Naive thymus-derived CD8-positive, alpha-beta T cell (primary cell): Measurements from ENCODE around the gene CCDC106. TPM values are rescaled to one million over a fixed set of nuclear protein-coding genes. Genes with fewer than 3 reads are reported as not detected.
A peak's percentile ranks its signal among the peaks of the same experiment; 100 is the strongest.

Experiments used
- ATAC-seq, 2 donors: fragments of 150-1000 bp; cut with Tn5 transposase in 1 of 2; sonication (Bioruptor Pico), chemical (Tn5 transposase) in 1 of 2; 1 replicate in 1 of 2; 2 replicates in 1 of 2; pipeline ENCODE4 v1.10.0; 2021; ENCODE audit warnings: mild to moderate bottlenecking in 2 of 2, moderate library complexity in 2 of 2
- POLR2A ChIA-PET: fragments of 350-600 bp; sonication (Branson Sonifier 250); formaldehyde crosslinking; loops from one replicate; lab custom pipeline; 2021; ENCODE audit warnings: antibody characterized with exemption; lab: Charles Lee
- DNase-seq, 10 donors: peaks; one replicate each; pipeline versions ENCODE4 v3.0.0 to v3.0.0-alpha.2; 2020 to 2022
- H3K27ac Mint-ChIP-seq, 10 donors: one replicate each; pipeline ENCODE4 v1.8.0; 2020 to 2022; ENCODE audit warnings: mild to moderate bottlenecking in 10 of 10, mixed read lengths in 10 of 10, moderate library complexity in 4 of 10, inconsistent platforms in 1 of 10
- H3K27me3 Mint-ChIP-seq, 5 donors: one replicate each; pipeline ENCODE4 v1.8.0; 2021 to 2022; ENCODE audit warnings: mixed read lengths in 5 of 5
- H3K36me3 Mint-ChIP-seq, 3 donors: one replicate each; pipeline ENCODE4 v1.8.0; 2020 to 2022; ENCODE audit warnings: mixed read lengths in 3 of 3, mild to moderate bottlenecking in 2 of 3, inconsistent platforms in 1 of 3
- H3K4me1 Mint-ChIP-seq, 4 donors: one replicate each; pipeline ENCODE4 v1.8.0; 2021 to 2022; ENCODE audit warnings: mixed read lengths in 4 of 4
- H3K4me3 Mint-ChIP-seq, 10 donors: one replicate each; pipeline ENCODE4 v1.8.0; 2020 to 2022; ENCODE audit warnings: mild to moderate bottlenecking in 10 of 10, mixed read lengths in 10 of 10, moderate library complexity in 6 of 10, inconsistent platforms in 1 of 10
- H3K9me3 Mint-ChIP-seq, 9 donors: one replicate each; pipeline ENCODE4 v1.8.0; 2020 to 2022; ENCODE audit warnings: mixed read lengths in 9 of 9, mild to moderate bottlenecking in 3 of 9, inconsistent platforms in 1 of 9, moderate library complexity in 1 of 9
- polyA plus RNA-seq, 3 donors: library from polyadenylated mRNA; unstranded; fragments of 300-500 nt; fragmentation: Illumina TruSeq; gene quantifications; one replicate each; pipeline ENCODE4 v1.2.3, GENCODE V29; 2021
- total RNA-seq, 8 experiments: library from RNA in 2 of 8; stranded (reverse) in 2 of 8; gene quantifications; one replicate each; pipeline ENCODE4 v1.2.3 and lab custom pipeline; 2021 to 2026

Gene CCDC106
- total and polyA plus RNA-seq, 5 experiments from 2014 or later: 2.6 to 8.3 (median 4.4) TPM

GRCh38 chr19:55666343-55667005, 18.5 kb downstream of the CCDC106 start:
- Mint-ChIP-seq H3K4me1 (peaks cover 25 to 69% (median 42%) of the 10 kb centered on the region in 4 donors), H3K9me3 (no peaks in the 10 kb centered on the region), H3K27me3 (no peaks in the 10 kb centered on the region), H3K36me3 (peaks cover 3 to 94% (median 10%) of the 10 kb centered on the region in 3 donors), H3K27ac (peak overlapping the region in 2 of 10 donors; percentile 27 to 31), H3K4me3 (no peak overlapping the region)
- DNase-seq (no peak), ATAC-seq (no peak)
- POLR2A ChIA-PET: interaction anchor here (1.1 to 2.4 kb wide), 2 partner anchors 9 to 12 kb away, joined by 3 to 8 read pairs; partner anchors contain the start of gene U2AF2

- no peak for DNase-seq
- H3K4me1 Mint-ChIP-seq: peaks cover 23 to 64% (median 39%) of the 10 kb centered on the region in 4 donors
- H3K4me3 Mint-ChIP-seq: no peak overlapping the region
- no peaks in the 10 kb centered on the region for H3K27me3 Mint-ChIP-seq
- no peaks in the 10 kb centered on the region for H3K9me3 Mint-ChIP-seq
- H3K27ac Mint-ChIP-seq: peak overlapping the region in 2 of 10 donors; percentile 27 to 31
- no peak for ATAC-seq
- POLR2A ChIA-PET: interaction anchor here (1.1 to 2.4 kb wide), 2 partner anchors 9 to 17 kb away, joined by 3 to 8 read pairs; no protein-coding TSS in a partner anchor
- peaks cover 3 to 92% (median 8%) of the 10 kb centered on the region in 3 donors for H3K36me3 Mint-ChIP-seq
Measured at GRCh38 chr19:55667006-55667381, 19.0 kb downstream of the CCDC106 start.

GRCh38 chr19:55667511-55667910, 19.5 kb downstream of the CCDC106 start:
- no peak for DNase-seq
- Mint-ChIP-seq H3K27me3 (no peaks in the 10 kb centered on the region), H3K4me3 (no peak overlapping the region), H3K4me1 (peaks cover 22 to 61% (median 39%) of the 10 kb centered on the region in 4 donors), H3K27ac (no peak overlapping the region), H3K9me3 (no peaks in the 10 kb centered on the region), H3K36me3 (peaks cover 3 to 93% (median 7%) of the 10 kb centered on the region in 3 donors)
- POLR2A ChIA-PET: interaction anchor here (1.1 to 2.4 kb wide), 2 partner anchors 10 to 17 kb away, joined by 3 to 8 read pairs; no protein-coding TSS in a partner anchor
- no peak for ATAC-seq

GRCh38 chr19:55667958-55668357, 19.9 kb downstream of the CCDC106 start:
- Mint-ChIP-seq H3K36me3 (peaks cover 0 to 92% (median 4%) of the 10 kb centered on the region in 3 donors), H3K27ac (no peak overlapping the region), H3K9me3 (no peaks in the 10 kb centered on the region), H3K27me3 (no peaks in the 10 kb centered on the region), H3K4me3 (no peak overlapping the region), H3K4me1 (peaks cover 18 to 57% (median 34%) of the 10 kb centered on the region in 4 donors)
- no peak for DNase-seq
- POLR2A ChIA-PET: interaction anchor here (1.1 to 2.4 kb wide), 2 partner anchors 10 to 18 kb away, joined by 3 to 8 read pairs; no protein-coding TSS in a partner anchor
- ATAC-seq: no peak

- no peak overlapping the region for H3K27ac Mint-ChIP-seq
- ATAC-seq (no peak), DNase-seq (no peak)
- no peaks in the 10 kb centered on the region for H3K9me3 Mint-ChIP-seq
- H3K4me3 Mint-ChIP-seq: no peak overlapping the region
- POLR2A ChIA-PET: interaction anchor here (1.5 kb wide), 1 partner anchor 11 kb away, joined by 4 read pairs; no protein-coding TSS in a partner anchor
- no peaks in the 10 kb centered on the region for H3K27me3 Mint-ChIP-seq
- H3K36me3 Mint-ChIP-seq: peaks cover 0 to 92% (median 4%) of the 10 kb centered on the region in 3 donors
- peaks cover 13 to 56% (median 36%) of the 10 kb centered on the region in 4 donors for H3K4me1 Mint-ChIP-seq
Measured at GRCh38 chr19:55668603-55669348, 20.8 kb downstream of the CCDC106 start.

- peak overlapping the region in 1 of 10 donors; percentile 14 for H3K4me3 Mint-ChIP-seq
- peaks cover 0 to 89% (median 4%) of the 10 kb centered on the region in 3 donors for H3K36me3 Mint-ChIP-seq
- POLR2A ChIA-PET: interaction anchor here (1.5 kb wide), 1 partner anchor 11 kb away, joined by 4 read pairs; no protein-coding TSS in a partner anchor
- ATAC-seq (no peak), DNase-seq (no peak)
- H3K9me3 Mint-ChIP-seq: no peaks in the 10 kb centered on the region
- H3K4me1 Mint-ChIP-seq: peaks cover 13 to 55% (median 42%) of the 10 kb centered on the region in 4 donors
- H3K27me3 Mint-ChIP-seq: no peaks in the 10 kb centered on the region
- H3K27ac Mint-ChIP-seq: peak overlapping the region in 1 of 10 donors; percentile 33
Measured at GRCh38 chr19:55669418-55670279, 21.6 kb downstream of the CCDC106 start.

GRCh38 chr19:55670280-55671053, 22.5 kb downstream of the CCDC106 start:
- Mint-ChIP-seq H3K27me3 (no peaks in the 10 kb centered on the region), H3K4me3 (peak overlapping the region in 3 of 10 donors; percentile 12 to 26 (median 14)), H3K27ac (peak overlapping the region in 6 of 10 donors; percentile 34 to 75 (median 58)), H3K36me3 (peaks cover 2 to 84% (median 4%) of the 10 kb centered on the region in 3 donors), H3K9me3 (no peaks in the 10 kb centered on the region), H3K4me1 (peaks cover 14 to 54% (median 43%) of the 10 kb centered on the region in 4 donors)
- POLR2A ChIA-PET: interaction anchor here (1.0 to 1.6 kb wide), 5 partner anchors 12 to 38 kb away, joined by 3 to 8 read pairs (median 6); partner anchors contain the start of gene U2AF2
- DNase-seq (no peak), ATAC-seq (no peak)

GRCh38 chr19:55671054-55671378, 23.0 kb downstream of the CCDC106 start:
- Mint-ChIP-seq H3K4me1 (peaks cover 19 to 57% (median 48%) of the 10 kb centered on the region in 4 donors), H3K36me3 (peaks cover 4 to 79% (median 4%) of the 10 kb centered on the region in 3 donors), H3K4me3 (peak overlapping the region in 1 of 10 donors; percentile 7), H3K9me3 (no peaks in the 10 kb centered on the region), H3K27ac (peak overlapping the region in 5 of 10 donors; percentile 46 to 62 (median 57)), H3K27me3 (no peaks in the 10 kb centered on the region)
- no peak for DNase-seq
- no peak for ATAC-seq
- POLR2A ChIA-PET: interaction anchor here (1.0 to 1.6 kb wide), 4 partner anchors 14 to 39 kb away, joined by 3 to 8 read pairs (median 6); partner anchors contain the start of gene U2AF2

- no peaks in the 10 kb centered on the region for H3K27me3 Mint-ChIP-seq
- peaks cover 0 to 65% (median 4%) of the 10 kb centered on the region in 3 donors for H3K36me3 Mint-ChIP-seq
- ATAC-seq (no peak), DNase-seq (no peak)
- peak overlapping the region in 9 of 10 donors; percentile 22 to 90 (median 66) for H3K27ac Mint-ChIP-seq
- H3K4me3 Mint-ChIP-seq: peak overlapping the region in 3 of 10 donors; percentile 3 to 39 (median 29)
- H3K9me3 Mint-ChIP-seq: no peaks in the 10 kb centered on the region
- POLR2A ChIA-PET: interaction anchor here (1.2 kb wide), 1 partner anchor 19 kb away, joined by 3 read pairs; no protein-coding TSS in a partner anchor
- H3K4me1 Mint-ChIP-seq: peaks cover 26 to 68% (median 57%) of the 10 kb centered on the region in 4 donors
Measured at GRCh38 chr19:55672418-55672817, 24.4 kb downstream of the CCDC106 start.

GRCh38 chr19:55673465-55673864, 25.5 kb downstream of the CCDC106 start:
- H3K9me3 Mint-ChIP-seq: no peaks in the 10 kb centered on the region
- DNase-seq (no peak), ATAC-seq (no peak)
- H3K27ac Mint-ChIP-seq: peak overlapping the region; percentile 8 to 93 (median 81)
- H3K4me1 Mint-ChIP-seq: peaks cover 33 to 71% (median 63%) of the 10 kb centered on the region in 4 donors
- no peaks in the 10 kb centered on the region for H3K27me3 Mint-ChIP-seq
- POLR2A ChIA-PET: interaction anchor here (0.6 to 1.1 kb wide), 6 partner anchors 16 to 266 kb away, joined by 3 to 5 read pairs (median 3); partner anchors contain the start of gene UBE2S
- peak overlapping the region in 9 of 10 donors; percentile 1 to 50 (median 42) for H3K4me3 Mint-ChIP-seq
- peaks cover 2 to 63% (median 4%) of the 10 kb centered on the region in 3 donors for H3K36me3 Mint-ChIP-seq

GRCh38 chr19:55673889-55674288, 25.9 kb downstream of the CCDC106 start:
- peaks cover 37 to 75% (median 66%) of the 10 kb centered on the region in 4 donors for H3K4me1 Mint-ChIP-seq
- ATAC-seq (no peak), DNase-seq (no peak)
- peak overlapping the region in 9 of 10 donors; percentile 58 to 93 (median 89) for H3K27ac Mint-ChIP-seq
- H3K4me3 Mint-ChIP-seq: peak overlapping the region; percentile 1 to 98 (median 42)
- H3K27me3 Mint-ChIP-seq: no peaks in the 10 kb centered on the region
- POLR2A ChIA-PET: interaction anchor here (0.7 to 1.5 kb wide), 5 partner anchors 17 to 73 kb away, joined by 3 to 8 read pairs (median 4); partner anchors contain the start of gene U2AF2
- peaks cover 2 to 63% (median 4%) of the 10 kb centered on the region in 3 donors for H3K36me3 Mint-ChIP-seq
- no peaks in the 10 kb centered on the region for H3K9me3 Mint-ChIP-seq
